CD4-positive, alpha-beta memory T cell (primary cell): ENCODE measurements around the gene HLA-DMB. TPM values are rescaled to one million over a fixed set of nuclear protein-coding genes. Genes with fewer than 3 reads are reported as not detected.

Experiments used
- CTCF ChIA-PET: fragments of 350-600 bp; sonication (Branson Sonifier 250); formaldehyde crosslinking; loops from one replicate; lab custom pipeline; 2021; ENCODE audit warnings: inconsistent platforms; ENCODE audit not compliant: partially characterized antibody; lab: Charles Lee
- POLR2A ChIA-PET: fragments of 350-600 bp; sonication (Branson Sonifier 250); formaldehyde crosslinking; loops from one replicate; lab custom pipeline; 2021; ENCODE audit not compliant: partially characterized antibody; lab: Charles Lee
- DNase-seq, 5 donors: peaks; one replicate each; pipeline versions ENCODE4 v3.0.0 to v3.0.0-alpha.2; 2020 to 2022; ENCODE audit warnings: mixed read lengths in 1 of 5
- H3K27ac ChIP-seq: one replicate; pipeline ENCODE4 v1.7.0; 2013; ENCODE audit warnings: low read depth, low read length
- H3K27me3 ChIP-seq: 2 replicates; pipeline ENCODE4 v1.7.0; 2013; ENCODE audit warnings: mild to moderate bottlenecking, low read length, moderate library complexity; ENCODE audit not compliant: insufficient read depth
- H3K36me3 ChIP-seq: 2 replicates; pipeline ENCODE4 v1.7.0; 2013; ENCODE audit warnings: mild to moderate bottlenecking, low read length, moderate library complexity; ENCODE audit not compliant: insufficient read depth
- H3K4me1 ChIP-seq: 2 replicates; pipeline ENCODE4 v1.7.0; 2013; ENCODE audit warnings: mild to moderate bottlenecking, low read length, moderate library complexity; ENCODE audit not compliant: insufficient read depth
- H3K4me3 ChIP-seq, 2 donors: one replicate each; pipeline ENCODE4 v1.7.0; 2013; ENCODE audit warnings: low read length in 2 of 2, mild to moderate bottlenecking in 1 of 2
- H3K9me3 ChIP-seq, 2 donors: one replicate each; pipeline ENCODE4 v1.7.0; 2013; ENCODE audit warnings: low read length in 2 of 2, control low read depth in 1 of 2; ENCODE audit not compliant: control insufficient read depth in 1 of 2
- H3K27ac Mint-ChIP-seq, 7 donors: one replicate each; pipeline ENCODE4 v1.8.0; 2020 to 2021; ENCODE audit warnings: mixed read lengths in 7 of 7, mild to moderate bottlenecking in 6 of 7, inconsistent platforms in 3 of 7, moderate library complexity in 3 of 7
- H3K27me3 Mint-ChIP-seq, 2 donors: one replicate each; pipeline ENCODE4 v1.8.0; 2020 to 2021; ENCODE audit warnings: mixed read lengths in 2 of 2
- H3K36me3 Mint-ChIP-seq, 2 donors: one replicate each; pipeline ENCODE4 v1.8.0; 2020 to 2021; ENCODE audit warnings: mixed read lengths in 2 of 2, inconsistent platforms in 1 of 2, mild to moderate bottlenecking in 1 of 2
- H3K4me1 Mint-ChIP-seq, 4 donors: one replicate each; pipeline ENCODE4 v1.8.0; 2020 to 2021; ENCODE audit warnings: mixed read lengths in 4 of 4, mild to moderate bottlenecking in 1 of 4
- H3K4me3 Mint-ChIP-seq, 8 donors: one replicate each; pipeline ENCODE4 v1.8.0; 2020 to 2021; ENCODE audit warnings: mixed read lengths in 8 of 8, mild to moderate bottlenecking in 7 of 8, moderate library complexity in 6 of 8, inconsistent platforms in 3 of 8
- H3K9me3 Mint-ChIP-seq, 8 donors: one replicate each; pipeline ENCODE4 v1.8.0; 2020 to 2021; ENCODE audit warnings: mixed read lengths in 8 of 8, mild to moderate bottlenecking in 5 of 8, inconsistent platforms in 3 of 8, moderate library complexity in 1 of 8
- intact Hi-C: fragments of 100-400 bp; cut with micrococcal nuclease; formaldehyde crosslinking; loops from one replicate; pipeline ENCODE4 v1.15.1; 2023
- polyA plus RNA-seq, 2 donors: library from polyadenylated mRNA; unstranded; fragments of 300-500 nt; fragmentation: Illumina TruSeq; gene quantifications; one replicate each; pipeline ENCODE4 v1.2.3, GENCODE V29; 2021
- total RNA-seq, 2 experiments: library from RNA; stranded (reverse); gene quantifications; one replicate each; pipeline ENCODE4 v1.2.3, GENCODE V29; 2021

HLA-DMB gene
- total and polyA plus RNA-seq, 4 experiments from 2014 or later, result 7.6 to 15.5 (median 8.0) TPM

DNA sequence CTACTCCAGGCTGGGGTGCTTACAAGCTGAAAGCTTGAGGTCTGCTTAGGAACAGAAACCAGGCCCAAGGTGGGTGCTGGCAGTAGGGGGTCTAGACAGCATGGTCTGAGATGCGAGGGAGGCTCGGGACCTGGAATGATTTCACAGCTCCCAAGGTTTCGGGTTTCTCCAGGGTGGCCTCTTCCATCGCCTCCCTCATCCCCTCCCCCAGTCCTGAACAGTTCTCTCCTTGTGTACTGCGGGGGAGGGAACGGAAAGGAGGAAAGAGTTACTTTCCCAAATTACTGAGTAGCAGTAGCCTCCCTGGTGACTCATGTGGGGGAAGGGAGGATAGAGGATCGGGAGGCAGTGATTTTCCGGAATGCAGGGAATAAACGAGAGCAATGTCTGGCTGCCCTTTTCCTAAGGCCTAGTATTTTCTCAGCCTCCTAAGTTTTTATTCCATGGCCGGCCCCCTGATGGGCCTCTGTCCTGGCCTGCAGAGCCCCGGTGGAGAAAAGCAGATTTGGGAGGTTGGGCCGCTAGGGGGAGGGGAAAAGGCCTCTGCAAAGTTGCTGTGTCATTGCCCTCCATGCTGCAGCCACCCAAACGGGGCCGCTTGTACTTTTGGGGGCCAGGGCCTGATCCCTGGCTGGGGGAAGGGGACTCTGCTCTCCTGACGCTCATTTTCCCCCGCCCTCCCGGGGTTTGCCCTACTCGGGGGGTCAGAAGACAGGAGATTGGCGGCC lies 29.0 kb upstream of the HLA-DMB start:
- Mint-ChIP-seq H3K27ac (peak overlapping the region; percentile 94 to 100 (median 98)), H3K4me3 (peak overlapping the region; percentile 83 to 96 (median 94)), H3K36me3 (peaks cover 25 to 58% of the 10 kb centered on the region in 2 donors), H3K9me3 (peaks cover 0 to 17% (median 0%) of the 10 kb centered on the region in 8 donors), H3K4me1 (peaks cover 24 to 83% (median 32%) of the 10 kb centered on the region in 4 donors), H3K27me3 (no peaks in the 10 kb centered on the region)
- H3K9me3 ChIP-seq, result no peaks in the 10 kb centered on the region
- peak; percentile 64 to 76 (median 66) for DNase-seq
- peaks cover 7% of the 10 kb centered on the region for H3K36me3 ChIP-seq
- ChIA-PET CTCF (interaction anchor here (2.0 to 22.2 kb wide), 7 partner anchors 10 to 132 kb away, joined by 6 to 537 read pairs (median 37); partner anchors contain the start of genes HLA-DMA and TAP2), POLR2A (interaction anchor here (0.6 to 24.6 kb wide), 15 partner anchors 1 to 841 kb away, joined by 3 to 698 read pairs (median 28); partner anchors contain the start of genes B3GALT4, BRD2, HLA-DMA and HLA-DMB)
- H3K4me1 ChIP-seq, result peaks cover 36% of the 10 kb centered on the region
- H3K27me3 ChIP-seq, result no peaks in the 10 kb centered on the region
- intact Hi-C loops, result loop anchor here (2.0 to 5.0 kb wide), 5 partner anchors 83 to 1267 kb away; partner anchors contain the start of genes AGPAT1, HMGA1, RNF5 and ZBTB22
- peak overlapping the region; percentile 95 for H3K27ac ChIP-seq
- H3K4me3 ChIP-seq, result peak overlapping the region; percentile 90 to 96

DNA sequence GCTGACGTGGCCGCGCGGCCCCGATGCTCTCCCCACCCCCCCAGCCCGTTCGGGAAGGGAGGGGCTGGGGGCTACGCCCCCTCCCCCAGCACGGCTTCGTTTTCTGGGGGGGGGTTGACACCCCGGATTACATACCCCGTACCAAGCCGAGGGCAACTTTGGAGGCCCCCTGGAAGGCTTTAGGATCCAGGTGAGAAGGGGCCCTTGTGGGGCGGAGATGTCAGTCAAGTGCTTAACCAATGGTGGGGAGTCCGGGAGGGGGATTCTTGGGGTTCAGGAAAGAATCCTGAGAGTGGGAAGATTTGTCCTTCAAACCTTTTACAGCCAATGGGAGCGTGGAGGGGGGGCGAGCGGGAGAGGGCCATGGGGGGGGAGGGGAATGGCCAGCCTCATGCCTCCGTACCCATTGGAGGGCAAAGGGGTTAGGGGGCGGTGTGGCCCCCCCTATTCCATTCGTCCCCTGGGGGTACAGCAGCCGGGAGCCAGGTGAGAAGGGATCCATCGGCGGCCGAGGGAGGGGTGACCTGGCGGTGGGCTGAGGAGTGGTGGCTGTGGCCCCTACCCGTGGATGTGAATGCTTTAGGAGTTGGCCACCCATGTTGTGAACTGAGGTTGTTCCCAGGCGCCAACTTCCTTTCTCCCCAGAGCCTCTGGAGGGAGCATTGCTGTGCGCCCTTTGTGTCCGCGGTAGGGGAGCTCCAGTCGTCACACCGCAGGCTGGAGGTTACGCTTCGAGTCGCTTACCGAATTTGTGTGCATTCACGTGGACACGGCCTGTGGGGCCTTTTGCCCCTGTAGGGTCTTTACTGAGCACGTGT lies 28.2 kb upstream of the HLA-DMB start:
- no peaks in the 10 kb centered on the region for H3K36me3 ChIP-seq
- peaks cover 32% of the 10 kb centered on the region for H3K4me1 ChIP-seq
- peak overlapping the region; percentile 95 for H3K27ac ChIP-seq
- peak overlapping the region; percentile 94 to 100 (median 98) for H3K27ac Mint-ChIP-seq
- peaks cover 23 to 80% (median 33%) of the 10 kb centered on the region in 4 donors for H3K4me1 Mint-ChIP-seq
- H3K36me3 Mint-ChIP-seq, result peaks cover 25 to 50% of the 10 kb centered on the region in 2 donors
- peak; percentile 43 to 78 (median 49) for DNase-seq
- H3K9me3 ChIP-seq, result no peaks in the 10 kb centered on the region
- peaks cover 0 to 17% (median 0%) of the 10 kb centered on the region in 8 donors for H3K9me3 Mint-ChIP-seq
- no peaks in the 10 kb centered on the region for H3K27me3 Mint-ChIP-seq
- ChIA-PET CTCF (interaction anchor here (0.7 to 22.2 kb wide), 9 partner anchors 11 to 131 kb away, joined by 4 to 537 read pairs (median 23); partner anchors contain the start of genes HLA-DMA and TAP2), POLR2A (interaction anchor here (0.6 to 24.6 kb wide), 12 partner anchors 10 to 1196 kb away, joined by 3 to 698 read pairs (median 90); partner anchors contain the start of genes FKBPL, HLA-DMA, HLA-DMB and PSMB8)
- H3K27me3 ChIP-seq, result no peaks in the 10 kb centered on the region
- H3K4me3 ChIP-seq, result peak overlapping the region; percentile 90 to 96
- intact Hi-C loops, result loop anchor here (1.0 to 5.0 kb wide), 3 partner anchors 28 to 231 kb away; partner anchors contain the start of genes HLA-DMB, RXRB and SLC39A7
- H3K4me3 Mint-ChIP-seq, result peak overlapping the region; percentile 83 to 96 (median 94)

DNA sequence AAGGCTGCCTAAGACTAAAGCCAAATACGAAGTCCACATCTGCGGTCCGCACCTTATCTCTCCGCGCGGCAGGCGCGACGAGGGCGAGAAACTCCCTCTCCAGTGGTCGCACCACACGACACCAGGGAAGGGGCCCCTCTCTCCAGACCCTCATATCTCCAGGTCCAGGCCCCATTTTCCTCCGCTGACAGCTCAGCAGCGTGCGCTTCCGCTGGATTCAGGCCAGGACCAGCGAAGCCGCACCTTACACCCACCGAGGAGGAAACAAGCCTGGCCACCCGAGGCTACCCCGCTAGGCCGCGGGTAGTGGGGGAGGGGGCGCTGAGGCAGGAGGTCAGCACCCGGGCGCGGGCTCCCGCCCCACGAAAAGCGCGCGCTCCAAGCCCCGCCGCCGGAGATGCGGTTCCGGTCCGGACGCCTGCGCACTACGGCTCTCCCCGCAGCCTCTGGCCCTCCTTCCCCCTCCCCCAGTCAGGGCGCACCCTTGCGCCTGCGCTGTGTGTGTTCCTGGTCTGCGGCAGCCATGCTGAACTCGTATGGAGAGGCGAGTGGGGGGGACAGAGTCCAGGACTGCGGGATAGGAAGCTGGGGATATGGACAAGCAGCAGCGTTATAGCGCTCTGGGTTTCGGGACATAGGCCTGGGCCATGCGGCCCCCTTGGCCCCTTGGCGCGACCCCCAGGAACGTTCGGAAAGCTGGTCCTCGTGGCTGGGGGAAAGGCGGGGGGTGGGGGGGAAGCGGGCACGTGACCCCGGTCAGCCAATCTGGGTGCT lies 27.5 kb upstream of the HLA-DMB start, which contains the start of gene BRD2:
Gene BRD2, plus strand, starts transcription at position 502 of the 774 bp plus-strand sequence. CDS start 4,305 bp downstream, outside the sequence.
- Mint-ChIP-seq H3K36me3 (peaks cover 19 to 42% of the 10 kb centered on the region in 2 donors), H3K4me1 (peaks cover 26 to 76% (median 34%) of the 10 kb centered on the region in 4 donors), H3K27me3 (no peaks in the 10 kb centered on the region), H3K27ac (peak within 1 kb of the TSS; percentile 94 to 100 (median 99)), H3K9me3 (peaks cover 0 to 12% (median 0%) of the 10 kb centered on the region in 8 donors), H3K4me3 (peak within 1 kb of the TSS; percentile 83 to 96 (median 94))
- intact Hi-C loops, result loop anchor here (1.0 to 5.0 kb wide), 3 partner anchors 27 to 232 kb away; partner anchors contain the start of genes HLA-DMB, RXRB and SLC39A7
- Histone ChIP-seq H3K9me3 (no peaks in the 10 kb centered on the region), H3K27me3 (no peaks in the 10 kb centered on the region), H3K27ac (peak within 1 kb of the TSS; percentile 95), H3K4me1 (peaks cover 40% of the 10 kb centered on the region), H3K4me3 (peak within 1 kb of the TSS; percentile 90 to 96), H3K36me3 (no peaks in the 10 kb centered on the region)
- peak; percentile 97 to 99 (median 98) for DNase-seq
- CTCF ChIA-PET, result interaction anchor here (0.7 to 22.2 kb wide), 13 partner anchors 11 to 130 kb away, joined by 3 to 537 read pairs (median 8); partner anchors contain the start of genes HLA-DMA, PSMB9, TAP1 and TAP2
- POLR2A ChIA-PET, result interaction anchor here (1.3 to 24.6 kb wide), 11 partner anchors 11 to 838 kb away, joined by 3 to 698 read pairs (median 167); partner anchors contain the start of genes FKBPL, HLA-DMA, HLA-DMB and PSMB8

GRCh38 chr6:32967151-32968091 lies 26.6 kb upstream of the HLA-DMB start:
- ChIA-PET CTCF (interaction anchor here (0.7 to 22.2 kb wide), 13 partner anchors 12 to 129 kb away, joined by 3 to 537 read pairs (median 8); partner anchors contain the start of genes HLA-DMA, PSMB9, TAP1 and TAP2), POLR2A (interaction anchor here (0.9 to 24.6 kb wide), 12 partner anchors 11 to 837 kb away, joined by 3 to 698 read pairs (median 90); partner anchors contain the start of genes FKBPL, HLA-DMA, HLA-DMB and PSMB8)
- no peaks in the 10 kb centered on the region for H3K27me3 Mint-ChIP-seq
- peaks cover 30 to 73% (median 37%) of the 10 kb centered on the region in 4 donors for H3K4me1 Mint-ChIP-seq
- H3K27ac ChIP-seq, result peak overlapping the region; percentile 95
- H3K9me3 Mint-ChIP-seq, result peaks cover 0 to 7% (median 0%) of the 10 kb centered on the region in 8 donors
- H3K9me3 ChIP-seq, result no peaks in the 10 kb centered on the region
- peak overlapping the region; percentile 80 to 95 (median 94) for H3K4me3 Mint-ChIP-seq
- peak overlapping the region; percentile 94 to 100 (median 99) for H3K27ac Mint-ChIP-seq
- peaks cover 11 to 34% of the 10 kb centered on the region in 2 donors for H3K36me3 Mint-ChIP-seq
- no peaks in the 10 kb centered on the region for H3K36me3 ChIP-seq
- peak in 4 of 5 donors; percentile 34 to 53 (median 35) for DNase-seq
- no peaks in the 10 kb centered on the region for H3K27me3 ChIP-seq
- peaks cover 48% of the 10 kb centered on the region for H3K4me1 ChIP-seq
- H3K4me3 ChIP-seq, result peak overlapping the region; percentile 90 to 92
- intact Hi-C loops, result loop anchor here (1.0 to 5.0 kb wide), 6 partner anchors 8 to 233 kb away; partner anchors contain the start of genes HLA-DMA, HLA-DMB, RXRB and SLC39A7

DNA sequence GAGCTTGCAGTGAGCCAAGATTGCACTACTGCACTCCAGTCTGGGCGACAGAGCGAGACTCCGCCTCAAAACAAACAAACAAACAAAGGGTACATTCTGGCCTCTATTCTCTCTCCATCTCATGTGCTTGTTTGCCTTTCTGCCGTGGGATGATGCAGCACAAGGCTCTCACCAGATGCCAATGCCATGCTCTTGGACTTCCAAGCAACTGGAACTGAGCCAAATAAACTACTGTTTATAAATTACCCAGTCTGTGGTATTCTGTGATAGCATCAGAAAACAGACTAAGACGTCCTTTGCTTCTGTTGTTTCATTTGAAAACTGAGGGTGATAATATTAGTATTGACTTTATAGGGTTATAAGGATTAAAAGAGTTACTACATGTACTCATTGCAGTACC lies 23.9 kb upstream of the HLA-DMB start:
- no peak overlapping the region for H3K4me3 ChIP-seq
- Mint-ChIP-seq H3K27ac (peak overlapping the region; percentile 61 to 100 (median 67)), H3K4me3 (no peak overlapping the region), H3K36me3 (peaks cover 10 to 11% of the 10 kb centered on the region in 2 donors), H3K27me3 (no peaks in the 10 kb centered on the region), H3K9me3 (no peaks in the 10 kb centered on the region), H3K4me1 (peaks cover 42 to 69% (median 53%) of the 10 kb centered on the region in 4 donors)
- intact Hi-C loops, result loop anchor here (5.0 kb wide), 1 partner anchor 77 kb away; no protein-coding TSS in a partner anchor
- no peak overlapping the region for H3K27ac ChIP-seq
- CTCF ChIA-PET, result interaction anchor here (1.4 to 22.2 kb wide), 5 partner anchors 11 to 97 kb away, joined by 4 to 537 read pairs (median 102); partner anchors contain the start of gene HLA-DMA
- POLR2A ChIA-PET, result interaction anchor here (1.4 to 24.6 kb wide), 4 partner anchors 10 to 122 kb away, joined by 4 to 615 read pairs (median 578); partner anchors contain the start of genes HLA-DMA, PSMB8, PSMB9 and TAP1
- H3K27me3 ChIP-seq, result no peaks in the 10 kb centered on the region
- no peaks in the 10 kb centered on the region for H3K9me3 ChIP-seq
- H3K4me1 ChIP-seq, result peaks cover 61% of the 10 kb centered on the region
- DNase-seq, result no peak
- H3K36me3 ChIP-seq, result no peaks in the 10 kb centered on the region
